Panc1 (cell line): ENCODE measurements around the gene TLK1.

Source experiments
- CTCF ChIP-seq: fragments of 450-650 bp; IDR thresholded peaks from 2 replicates; pipeline ENCODE4 v1.5.1; 2017; ENCODE audit warnings: mild to moderate bottlenecking
- POLR2AphosphoS5 ChIP-seq: IDR thresholded peaks from 2 replicates; pipeline ENCODE4 v1.6.1; 2012; ENCODE audit warnings: mild to moderate bottlenecking, low read depth, low read length, moderate library complexity
- REST ChIP-seq, 2 experiments: IDR thresholded peaks; 2 replicates each; pipeline ENCODE4 v1.6.1; 2011 to 2012; ENCODE audit warnings: low read depth in 2 of 2, control low read depth in 1 of 2, low read length in 1 of 2, mild to moderate bottlenecking in 1 of 2, moderate library complexity in 1 of 2; ENCODE audit not compliant: insufficient read depth in 1 of 2

GRCh38 chr2:170991398-170992182, 169.1 kb downstream of the TLK1 start:
- TF ChIP-seq CTCF = peak; percentile 27; the same call in 1 of the 2 replicates
- no peak for TF ChIP-seq POLR2AphosphoS5
- no peak for TF ChIP-seq REST (IDR thresholded peaks at IDR 0.05; ENCODE audit: insufficient read depth in 1 of 2, low read depth in 2 of 2, low read length in 1 of 2)
